GM18861 (cell line): Measurements from ENCODE around the gene CPHXL.

Experiments
- ATAC-seq: cut with Tn5 transposase; IDR thresholded peaks from one replicate; pipeline ENCODE4 v1.9.1; 2021; ENCODE audit not compliant: unreplicated experiment

The CPHXL gene

DNA sequence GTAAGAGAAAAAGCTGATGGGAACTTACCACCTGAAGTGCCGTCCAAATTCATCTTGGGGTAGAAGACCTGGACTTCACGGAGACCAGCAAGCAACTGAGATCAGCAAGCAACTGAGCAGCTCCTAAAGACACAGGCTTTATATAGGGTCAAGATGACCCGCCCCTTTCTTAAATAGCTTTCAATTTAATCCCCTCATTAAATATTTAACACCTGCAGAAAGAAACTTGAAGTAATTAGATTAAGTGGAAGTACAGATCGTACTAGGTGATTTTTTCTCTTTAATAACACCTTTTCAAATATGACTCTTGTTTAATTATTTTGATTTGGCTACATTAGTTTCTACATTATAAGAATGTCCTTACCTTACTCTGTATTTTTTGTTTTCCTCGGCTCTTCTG is at the start of gene CPHXL:
CPHXL (minus strand) TSS at position 101 of the 400 bp plus-strand sequence; CDS start at position 53, 48 bp downstream.
- ATAC-seq = no peak

DNA sequence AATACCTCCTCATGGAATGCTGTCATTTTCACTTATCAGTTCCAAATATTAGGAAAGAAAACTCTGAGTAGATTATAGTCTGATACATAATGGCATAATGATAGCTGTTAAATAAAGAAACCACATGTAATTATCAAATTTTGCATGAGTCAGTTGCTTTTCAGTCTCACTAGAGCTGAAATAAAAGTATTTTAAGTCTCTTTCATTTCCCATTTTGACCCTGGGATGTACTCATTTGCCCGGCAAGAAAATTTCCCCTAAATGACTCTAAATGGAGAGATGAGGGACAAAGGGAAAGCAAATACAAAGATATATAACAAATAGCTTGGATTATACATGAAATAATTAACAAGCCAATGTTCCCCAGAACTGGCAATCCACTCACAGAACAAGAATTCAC is 47.9 kb upstream of the CPHXL start:
- no peak for ATAC-seq

DNA sequence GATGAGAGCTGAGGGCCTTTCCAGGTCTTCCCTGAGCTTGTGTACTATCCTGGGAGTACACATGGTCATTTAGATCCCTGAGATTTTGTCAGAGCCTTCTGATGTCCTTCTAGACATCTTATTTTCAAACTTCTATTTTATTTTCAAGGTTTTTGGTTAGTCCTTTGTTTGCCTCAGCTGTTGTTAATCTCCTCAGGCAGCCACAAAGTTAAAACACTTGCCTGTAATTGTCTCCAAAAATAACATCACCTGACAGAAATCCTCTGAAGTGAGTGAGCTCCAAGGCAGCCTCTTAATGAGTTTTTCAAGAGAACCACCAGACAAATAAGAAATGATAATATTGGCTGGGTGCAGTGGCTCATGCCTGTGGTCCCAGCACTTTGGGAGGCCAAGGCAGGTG is 43.8 kb upstream of the CPHXL start:
- ATAC-seq = no peak

DNA sequence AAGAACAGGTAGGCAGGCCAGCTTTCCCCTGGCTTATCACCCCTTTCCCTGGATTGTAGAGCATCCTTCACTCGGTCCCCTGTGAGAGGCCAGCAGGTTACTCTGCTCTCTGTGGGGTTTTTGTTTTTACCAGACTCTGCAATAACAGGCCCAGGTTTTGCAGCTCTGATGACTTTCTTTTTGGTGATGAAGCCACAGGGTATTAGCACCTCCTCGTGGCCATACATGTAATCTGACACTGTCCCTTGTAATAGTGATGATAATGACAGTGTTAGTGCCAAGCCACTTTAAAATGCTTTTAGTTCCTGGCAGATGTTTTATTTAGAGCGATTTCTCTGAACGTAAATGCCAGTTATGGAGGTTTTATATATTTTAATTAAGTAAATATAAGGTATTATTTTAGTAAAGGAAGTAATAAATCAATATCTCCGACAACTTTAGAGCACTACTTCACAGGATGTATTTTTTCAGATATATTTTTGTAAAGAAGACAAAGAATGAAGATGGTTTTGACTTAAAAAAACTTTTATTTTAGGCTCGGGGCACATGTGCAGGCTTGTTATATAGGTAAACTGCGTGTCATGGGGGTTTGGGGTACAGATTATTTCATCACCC is 38.0 kb upstream of the CPHXL start:
- peak; percentile 79 for ATAC-seq

DNA sequence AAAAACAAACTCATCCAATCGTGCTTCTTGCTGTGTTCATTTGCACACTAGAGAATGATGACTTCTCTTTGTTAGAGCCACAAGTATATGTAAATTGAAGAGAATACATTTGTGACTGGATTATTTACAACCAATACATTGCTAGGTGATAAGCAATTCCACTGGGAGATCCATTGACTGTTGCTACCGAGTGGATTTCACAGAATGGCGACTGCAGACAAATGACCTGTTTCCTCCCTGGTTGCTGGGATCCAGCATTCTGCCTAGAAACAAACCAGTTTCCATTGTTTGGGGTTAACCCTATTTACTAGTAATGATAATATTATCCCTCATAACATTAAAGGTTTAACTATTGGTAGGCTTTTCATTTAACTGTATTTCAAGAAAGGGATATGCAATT is 36.9 kb upstream of the CPHXL start:
- no peak for ATAC-seq

DNA sequence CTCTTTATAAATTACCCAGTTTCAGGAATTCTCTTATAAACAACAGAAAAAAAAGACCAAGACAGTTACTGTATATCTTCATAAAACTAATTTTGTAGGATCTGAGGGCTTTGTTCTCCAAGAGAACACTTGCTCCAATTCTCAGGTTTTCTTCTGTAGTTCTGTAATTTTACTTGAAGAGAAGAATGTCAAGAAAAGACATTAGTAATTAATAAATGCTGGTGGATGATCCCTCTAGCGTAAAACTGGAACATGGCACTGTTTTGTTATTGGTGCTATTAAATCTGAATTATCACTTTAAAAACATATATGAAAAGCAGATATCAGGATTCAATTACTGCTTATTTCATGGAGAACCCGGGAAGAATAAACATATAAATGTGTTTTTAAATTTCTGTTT is 36.5 kb upstream of the CPHXL start:
- ATAC-seq = no peak

DNA sequence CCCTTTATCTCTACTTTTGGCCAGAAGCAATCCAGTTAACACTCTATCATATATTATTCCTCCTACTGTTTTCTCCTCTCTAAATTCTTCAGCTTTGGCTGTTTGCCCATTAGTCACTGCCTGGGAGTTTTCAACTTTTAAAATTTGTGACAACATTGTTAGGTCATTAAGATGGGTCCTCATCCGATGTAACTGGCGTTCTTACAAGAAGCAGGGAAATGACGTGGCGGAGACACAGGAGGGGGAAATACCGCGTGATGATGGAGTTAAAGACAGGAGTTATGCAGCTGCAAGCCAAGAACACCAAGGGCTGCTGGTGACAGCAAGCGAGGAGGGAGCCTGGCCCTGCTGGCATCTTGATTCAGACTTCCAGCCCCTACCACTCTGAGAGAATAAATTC is 34.8 kb upstream of the CPHXL start:
- ATAC-seq = peak; percentile 33

DNA sequence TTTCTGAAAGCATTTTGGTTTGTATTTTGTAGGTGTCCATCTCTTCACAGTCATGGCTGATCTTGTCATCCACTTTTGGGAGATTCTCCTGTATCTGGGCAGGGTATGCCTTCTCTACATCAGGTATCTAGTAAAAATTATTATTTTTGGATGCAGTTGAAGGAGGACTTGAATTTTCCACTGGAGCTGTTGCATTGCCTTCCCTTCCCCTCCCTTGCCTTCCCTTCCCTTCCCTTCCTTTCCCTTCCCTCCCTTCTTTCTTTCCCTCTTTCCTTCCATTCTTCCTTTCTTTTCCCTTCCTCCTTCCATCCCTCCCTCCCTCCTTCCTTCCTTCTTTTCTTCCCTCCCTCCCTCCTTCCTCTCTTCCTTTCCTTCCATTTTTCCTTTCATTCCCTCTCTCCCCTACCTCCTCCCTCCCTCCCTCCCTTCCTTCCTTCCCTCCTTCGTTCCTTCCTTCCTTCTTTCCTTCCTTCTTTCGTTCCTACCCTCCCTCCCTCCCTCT is 33.8 kb upstream of the CPHXL start:
- no peak for ATAC-seq

DNA sequence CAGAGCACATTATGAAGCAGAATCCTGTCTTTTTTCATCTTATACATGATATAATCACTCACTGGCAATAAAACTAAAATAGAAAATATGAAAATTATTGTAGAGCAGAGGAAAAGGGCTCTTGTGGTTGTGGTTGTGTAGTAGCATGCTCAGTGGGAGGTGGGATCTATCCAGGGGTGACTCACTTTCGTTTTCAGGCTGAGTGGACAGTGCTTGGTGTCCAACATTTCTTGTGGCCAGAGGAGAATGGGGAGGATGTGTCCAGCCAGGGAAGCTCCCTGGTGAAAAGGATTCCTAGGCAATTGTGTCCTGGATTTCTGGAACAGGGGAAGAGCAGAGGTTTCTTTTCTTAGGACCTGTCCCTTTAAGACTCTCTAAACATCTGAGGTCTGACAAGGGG is 31.9 kb upstream of the CPHXL start:
- no peak for ATAC-seq

DNA sequence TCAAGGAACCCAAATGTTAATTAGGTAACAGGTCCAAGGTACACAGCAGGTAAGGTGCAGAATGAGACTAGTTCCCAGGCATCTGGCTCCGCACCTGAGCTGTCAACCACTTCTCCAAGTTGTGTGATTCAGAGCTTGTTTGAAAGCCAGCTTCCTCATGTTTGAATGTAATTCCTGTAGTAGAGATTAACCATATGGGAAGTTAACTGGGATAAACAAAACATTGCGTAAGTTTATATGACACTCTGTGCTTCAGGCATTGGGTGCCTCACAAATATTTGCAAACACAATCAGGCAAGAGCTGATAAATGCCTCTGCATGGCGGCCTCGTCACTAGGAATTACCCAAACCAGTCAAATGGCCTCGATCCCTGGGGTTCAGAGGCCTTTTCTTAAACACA is 27.9 kb upstream of the CPHXL start:
- no peak for ATAC-seq

DNA sequence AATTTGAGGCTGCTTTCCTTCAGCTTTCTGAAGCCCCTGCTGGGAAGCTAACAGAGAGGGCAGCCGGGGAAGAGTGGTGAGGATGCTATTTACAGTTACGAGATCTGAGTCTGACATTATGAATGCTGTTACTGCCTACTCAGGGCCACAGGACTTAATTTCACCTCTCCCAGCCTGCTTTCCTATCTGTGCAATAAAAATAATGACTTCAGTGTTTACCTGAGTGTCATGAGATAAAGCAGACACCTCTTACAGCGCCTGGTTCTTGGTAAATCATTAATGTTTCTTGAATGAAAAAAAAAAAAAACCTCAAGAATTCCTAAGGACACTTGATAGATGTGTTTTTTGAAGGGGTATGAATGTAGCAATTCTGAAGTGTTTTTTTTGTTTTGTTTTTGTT is 24.2 kb upstream of the CPHXL start:
- ATAC-seq = no peak

DNA sequence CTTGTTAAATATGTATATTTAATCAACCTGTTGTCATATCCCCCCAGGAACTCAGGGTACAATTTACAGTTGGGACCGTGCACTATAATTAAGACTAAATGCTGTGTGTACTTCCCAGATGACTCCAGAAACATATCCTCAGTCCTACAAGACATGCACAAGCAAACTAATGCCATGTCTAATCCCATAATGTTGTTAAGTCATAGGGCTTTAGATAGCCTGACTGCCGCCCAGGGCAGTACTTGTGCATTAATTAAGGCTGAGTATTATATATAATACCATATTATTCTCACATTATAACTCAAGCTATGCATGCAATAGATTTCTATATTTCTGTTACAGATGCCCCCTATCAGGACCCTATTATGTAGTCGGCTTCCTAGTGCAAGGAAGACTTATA is 20.1 kb upstream of the CPHXL start:
- no peak for ATAC-seq

DNA sequence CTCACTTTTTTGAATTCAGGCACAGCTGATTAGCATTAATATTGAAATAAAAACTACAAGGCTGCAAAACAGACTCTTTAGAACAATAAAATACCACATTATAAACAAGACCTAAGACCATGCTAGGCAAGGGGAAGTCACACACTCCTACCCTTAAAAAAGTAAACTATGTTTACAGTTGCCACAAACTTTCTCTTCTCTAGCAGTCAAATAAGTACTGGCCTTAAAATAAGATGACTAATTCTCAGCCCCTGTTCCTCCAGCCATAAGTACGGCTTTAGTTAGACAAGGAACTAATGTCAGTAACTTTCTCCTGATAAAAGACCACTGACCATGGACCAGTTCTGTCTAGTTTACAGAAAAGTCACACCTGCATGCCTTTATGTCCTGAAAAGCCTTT is 19.5 kb upstream of the CPHXL start:
- no peak for ATAC-seq

DNA sequence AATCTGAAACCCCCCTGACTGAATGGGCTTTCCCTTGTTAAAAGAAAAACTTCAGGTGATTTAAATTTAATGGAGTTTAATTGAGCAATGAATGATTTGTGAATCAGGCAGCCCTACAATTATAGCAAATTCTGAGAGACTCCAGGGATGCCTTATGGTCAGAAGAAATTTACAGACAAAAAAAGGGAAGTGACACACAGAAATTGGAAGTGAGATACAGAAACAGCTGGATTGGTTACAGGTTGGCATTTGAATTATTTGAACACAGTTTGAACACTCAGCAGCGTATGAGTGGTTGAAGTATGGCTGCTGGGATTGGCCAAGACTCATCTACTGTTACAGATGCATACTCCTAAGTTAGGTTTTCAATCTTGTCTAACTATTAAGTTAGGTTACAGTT is 19.0 kb upstream of the CPHXL start:
- no peak for ATAC-seq

DNA sequence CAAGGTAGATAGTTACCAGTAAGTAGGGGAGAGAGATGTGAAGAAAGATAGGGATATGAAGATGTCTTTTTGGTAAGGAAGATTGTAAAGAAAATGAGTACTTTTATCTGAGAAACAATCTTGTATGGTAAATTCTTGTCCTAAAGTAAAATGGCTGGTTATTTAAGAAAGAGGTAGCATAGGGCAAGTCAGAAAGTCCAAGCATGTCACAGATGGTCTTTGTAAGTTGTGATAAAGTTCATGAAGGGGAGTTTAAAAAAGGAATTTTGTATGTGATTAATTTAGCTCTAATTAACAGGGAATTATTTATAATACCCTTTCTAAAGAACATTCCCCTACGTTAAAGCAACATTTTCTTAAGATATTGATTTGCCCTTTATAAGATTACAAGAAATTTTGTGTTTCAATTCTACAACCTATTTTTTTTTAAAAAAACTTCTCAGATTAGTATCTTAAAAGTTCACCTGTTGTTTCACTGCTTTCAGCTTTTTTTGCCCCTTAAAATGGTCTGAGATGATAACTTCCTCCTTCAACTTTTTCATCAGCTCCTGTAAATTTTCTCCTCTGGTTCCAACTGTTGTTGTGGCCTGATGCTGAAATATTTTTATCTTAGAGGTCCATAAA is 16.2 kb upstream of the CPHXL start:
- ATAC-seq = no peak

DNA sequence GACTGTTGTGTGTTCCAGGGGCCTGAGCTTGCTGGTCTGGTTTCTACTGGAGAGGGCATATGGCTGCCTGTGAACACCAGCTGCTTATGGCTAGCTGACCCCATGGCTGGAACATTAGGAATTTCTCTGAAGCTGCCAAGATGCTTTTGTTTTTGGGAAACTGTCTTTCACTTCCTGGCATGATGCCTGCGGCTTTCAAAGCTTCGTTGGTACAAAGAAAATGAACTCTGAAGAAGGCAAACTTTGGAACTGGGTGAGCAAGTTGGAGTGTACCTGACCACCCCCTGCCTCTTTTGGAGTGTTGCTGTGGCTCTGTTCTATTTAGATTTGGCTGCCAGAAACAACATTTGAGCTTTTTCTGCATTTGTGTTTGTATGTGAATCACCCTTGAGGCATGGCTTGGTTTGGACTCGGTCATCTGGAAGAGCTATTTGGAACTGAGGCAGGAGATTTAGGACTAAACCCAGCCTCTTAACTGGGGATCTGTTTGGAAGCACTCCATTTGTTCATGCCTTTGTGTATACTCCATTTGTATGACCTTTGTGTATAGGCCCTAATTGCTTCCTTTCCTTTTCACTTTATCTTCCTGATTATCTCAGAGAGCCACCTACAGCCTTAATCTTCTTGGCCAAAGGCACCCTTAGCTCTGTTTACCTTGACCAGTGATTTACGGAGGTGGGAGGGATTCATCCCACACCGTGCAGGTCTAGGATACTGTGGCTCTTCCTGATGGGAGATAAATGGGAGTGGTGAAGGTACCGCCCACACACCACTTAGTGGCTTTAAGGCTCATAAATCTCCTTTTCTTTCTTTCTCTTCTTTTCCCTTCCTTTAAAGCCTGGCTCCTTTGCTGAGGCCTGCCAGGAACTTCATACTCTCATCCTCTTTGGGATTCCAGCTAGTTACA is 7.3 kb upstream of the CPHXL start:
- no peak for ATAC-seq

DNA sequence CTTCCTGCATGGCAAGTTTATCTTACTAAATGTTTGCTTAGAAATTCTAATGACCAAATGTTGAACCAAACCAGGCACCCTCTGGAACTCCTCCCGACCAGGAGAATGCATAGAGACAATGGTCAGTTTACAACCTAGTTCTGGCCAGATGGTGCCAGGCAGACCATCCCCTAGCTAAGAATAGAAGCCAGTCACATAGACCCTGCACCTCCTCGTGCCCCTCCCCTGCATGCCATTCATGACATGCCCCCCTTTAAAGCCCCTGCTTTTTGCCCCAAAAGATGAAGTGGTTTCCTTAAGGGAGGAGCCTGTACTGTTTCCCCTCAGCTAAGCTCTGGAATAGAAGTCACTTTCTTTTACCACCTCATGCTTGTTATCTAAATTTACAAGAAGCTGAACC is 6.6 kb upstream of the CPHXL start:
- no peak for ATAC-seq

DNA sequence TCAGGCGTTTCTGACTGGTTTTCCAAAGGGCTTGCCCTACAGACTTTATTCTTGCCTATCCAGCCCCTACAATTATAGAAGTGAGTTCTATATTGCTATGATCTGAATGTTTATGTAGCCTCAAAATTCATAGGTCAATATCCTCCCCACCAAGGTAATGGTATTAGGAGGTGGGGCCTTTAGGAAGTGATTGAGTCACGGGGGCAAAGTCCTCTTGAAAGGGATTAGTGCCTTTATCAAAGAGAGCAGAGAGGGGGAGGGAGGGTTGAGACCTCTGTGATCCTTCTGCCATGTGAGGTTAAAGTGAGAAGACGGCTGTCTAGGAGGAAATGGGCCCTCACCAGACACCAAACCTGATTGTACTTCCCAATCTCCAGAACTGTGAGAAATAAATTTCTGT is 931 bp upstream of the CPHXL start:
- ATAC-seq = no peak

DNA sequence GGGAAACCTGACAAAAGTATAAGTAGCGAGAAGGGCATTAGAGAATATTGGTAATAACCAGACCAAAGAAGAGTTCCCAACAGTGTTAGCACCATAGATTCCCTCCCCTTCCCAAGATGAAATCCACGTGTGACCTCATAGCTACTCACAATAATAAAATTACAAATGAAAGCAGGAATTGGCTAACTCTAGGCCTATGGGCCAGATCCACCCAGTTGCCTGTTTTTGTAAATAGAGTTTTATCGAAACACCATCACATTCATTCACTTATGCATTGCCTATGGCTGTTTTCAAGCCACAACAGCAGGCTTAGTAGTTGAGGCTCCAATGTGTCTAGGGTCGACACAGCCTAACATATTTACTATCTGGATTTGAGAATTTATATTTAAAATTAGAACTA is 7.8 kb downstream of the CPHXL start:
- no peak for ATAC-seq

DNA sequence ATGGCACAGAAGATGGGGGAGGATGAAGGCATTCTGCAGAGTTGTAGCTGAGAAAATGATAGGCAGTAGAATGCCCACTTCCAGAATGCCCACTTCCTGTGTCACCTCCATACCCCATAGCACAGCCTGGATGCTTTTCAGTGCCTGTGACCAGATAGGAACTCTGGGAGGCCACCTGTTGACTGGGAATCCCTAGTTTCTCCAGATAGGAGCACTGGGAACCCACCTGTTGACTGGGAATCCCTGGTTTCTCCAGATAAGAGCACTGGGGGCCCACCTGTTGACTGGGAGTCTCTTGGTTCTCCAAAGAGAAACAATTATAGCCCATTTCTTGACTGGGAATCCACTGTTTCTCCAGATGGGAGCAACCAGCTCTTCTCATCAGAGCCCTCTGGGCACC is 11.6 kb downstream of the CPHXL start:
- ATAC-seq = no peak

DNA sequence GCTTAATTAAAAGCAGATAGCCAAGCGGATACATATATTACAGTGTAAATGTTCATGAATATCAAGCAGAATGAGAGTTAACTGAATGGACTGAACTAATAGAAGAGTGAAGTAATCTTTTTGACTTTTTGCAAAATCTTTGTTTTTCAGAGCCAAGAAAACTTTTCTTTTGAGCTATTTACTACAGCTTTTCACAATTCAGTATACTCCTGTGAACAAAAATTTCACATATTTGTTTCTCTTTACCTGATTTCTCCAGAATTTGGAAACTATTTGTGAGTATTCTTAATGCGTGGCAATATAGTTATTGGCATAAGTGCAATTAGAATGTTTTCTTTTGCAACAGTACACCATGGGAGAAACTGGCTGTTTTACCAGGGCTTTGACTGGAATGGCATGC is 15.9 kb downstream of the CPHXL start:
- ATAC-seq = no peak

DNA sequence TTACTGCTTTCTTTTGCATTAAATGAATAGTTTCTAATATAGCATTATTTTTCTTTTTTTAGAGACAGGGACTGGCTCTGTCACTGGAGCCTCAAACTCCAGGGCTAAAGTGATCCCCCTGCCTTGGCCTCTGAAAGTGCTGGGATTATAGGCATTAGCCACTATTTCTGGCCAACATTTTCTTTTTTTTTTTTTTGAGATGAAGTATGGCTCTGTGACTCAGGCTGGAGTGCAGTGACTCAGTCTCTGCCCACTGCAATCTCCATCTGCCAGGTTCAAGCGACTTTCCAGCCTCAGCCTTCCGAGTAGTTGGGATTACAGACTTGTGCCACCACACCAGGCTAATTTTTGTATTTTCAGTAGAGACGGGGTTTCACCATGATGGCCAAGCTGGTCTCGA is 23.0 kb downstream of the CPHXL start:
- ATAC-seq = no peak
